Tibial artery (tissue), 4 donors: ENCODE measurements around the gene PPAT.
"Not testable (repeated sequence)": the region's sequence is repeated elsewhere in the genome, so short reads cannot be mapped to it uniquely, and the experiment has no call there.

ENCODE experiments used
- DNase-seq, 2 donors: peaks; one replicate each; pipeline ENCODE4 v3.0.0-alpha.2; 2019
- H3K27ac ChIP-seq, 2 donors: fragments of 200-600 bp; sonication (generic) in 1 of 2; 1 replicate in 1 of 2; 2 replicates in 1 of 2; pipeline ENCODE4 v1.5.1; 2018 to 2019; ENCODE audit warnings: mild to moderate bottlenecking in 1 of 2
- H3K27me3 ChIP-seq, 2 donors: fragments of 200-600 bp; sonication (generic) in 1 of 2; one replicate each; pipeline versions ENCODE4 v1.5.1 to v1.6.0; 2016 to 2019
- H3K36me3 ChIP-seq, 3 donors: fragments of 200-600 bp; sonication (generic) in 2 of 3; one replicate each; pipeline ENCODE4 v1.5.1; 2016 to 2019; ENCODE audit warnings: mild to moderate bottlenecking in 2 of 3
- H3K4me1 ChIP-seq, 4 donors: fragments of 200-600 bp; sonication (generic) in 2 of 4; 1 replicate in 3 of 4; 2 replicates in 1 of 4; pipeline ENCODE4 v1.5.1; 2016 to 2019
- H3K4me3 ChIP-seq, 2 donors: fragments of 200-600 bp; sonication (generic) in 1 of 2; 1 replicate in 1 of 2; 2 replicates in 1 of 2; pipeline ENCODE4 v1.5.1; 2018 to 2019; ENCODE audit warnings: mild to moderate bottlenecking in 2 of 2
- H3K9me3 ChIP-seq, 3 donors: fragments of 200-600 bp; sonication (generic) in 1 of 3; one replicate each; pipeline ENCODE4 v1.5.1; 2016 to 2019
- intact Hi-C: fragments of 100-400 bp; cut with DNase I; formaldehyde crosslinking; loops from one replicate; pipeline ENCODE4 v1.15.0; 2023; ENCODE audit warnings: low total_unique reads
- TF ChIP-seq, protein P1 (sequence below), 2 experiments: fragments of 200-600 bp in 1 of 2; fragments of 450-650 bp in 1 of 2; IDR thresholded peaks; one replicate each; pipeline ENCODE4 v1.5.1; 2017 to 2019; ENCODE audit warnings: antibody characterized with exemption in 2 of 2, mild to moderate bottlenecking in 1 of 2, moderate library complexity in 1 of 2

The PPAT gene

DNA sequence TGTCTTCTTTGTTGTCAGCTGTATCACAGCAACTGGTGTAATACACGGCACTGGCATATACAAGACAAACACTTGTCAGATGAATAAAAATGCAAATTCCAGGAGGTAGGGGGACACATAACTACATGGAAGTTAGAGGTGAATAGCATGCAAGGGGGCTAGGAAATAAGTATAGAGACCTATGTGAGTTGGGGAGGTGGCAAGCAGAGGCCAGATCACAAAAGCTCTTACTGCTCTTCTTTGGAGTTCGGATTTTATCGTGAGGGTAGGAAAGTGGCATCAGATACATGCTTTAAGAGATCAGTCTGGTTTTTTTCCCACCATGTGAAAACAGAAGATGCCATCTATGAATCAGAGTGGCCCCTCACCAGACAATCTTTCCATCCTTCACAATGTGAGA is 29.2 kb upstream of the PPAT start:
- Histone ChIP-seq H3K36me3 (peaks cover 13 to 34% (median 26%) of the 10 kb centered on the region in 3 donors), H3K9me3 (no peaks in the 10 kb centered on the region), H3K4me1 (peaks cover 0 to 40% (median 24%) of the 10 kb centered on the region in 4 donors), H3K27me3 (no peaks in the 10 kb centered on the region), H3K4me3 (no peak overlapping the region), H3K27ac (no peak overlapping the region)
- intact Hi-C loops: loop anchor here (10.0 kb wide), 1 partner anchor 50 kb away; no protein-coding TSS in a partner anchor
- TF ChIP-seq, protein P1, sequence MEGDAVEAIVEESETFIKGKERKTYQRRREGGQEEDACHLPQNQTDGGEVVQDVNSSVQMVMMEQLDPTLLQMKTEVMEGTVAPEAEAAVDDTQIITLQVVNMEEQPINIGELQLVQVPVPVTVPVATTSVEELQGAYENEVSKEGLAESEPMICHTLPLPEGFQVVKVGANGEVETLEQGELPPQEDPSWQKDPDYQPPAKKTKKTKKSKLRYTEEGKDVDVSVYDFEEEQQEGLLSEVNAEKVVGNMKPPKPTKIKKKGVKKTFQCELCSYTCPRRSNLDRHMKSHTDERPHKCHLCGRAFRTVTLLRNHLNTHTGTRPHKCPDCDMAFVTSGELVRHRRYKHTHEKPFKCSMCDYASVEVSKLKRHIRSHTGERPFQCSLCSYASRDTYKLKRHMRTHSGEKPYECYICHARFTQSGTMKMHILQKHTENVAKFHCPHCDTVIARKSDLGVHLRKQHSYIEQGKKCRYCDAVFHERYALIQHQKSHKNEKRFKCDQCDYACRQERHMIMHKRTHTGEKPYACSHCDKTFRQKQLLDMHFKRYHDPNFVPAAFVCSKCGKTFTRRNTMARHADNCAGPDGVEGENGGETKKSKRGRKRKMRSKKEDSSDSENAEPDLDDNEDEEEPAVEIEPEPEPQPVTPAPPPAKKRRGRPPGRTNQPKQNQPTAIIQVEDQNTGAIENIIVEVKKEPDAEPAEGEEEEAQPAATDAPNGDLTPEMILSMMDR (IDR thresholded peaks at IDR 0.05): no peak
- no peak for DNase-seq

DNA sequence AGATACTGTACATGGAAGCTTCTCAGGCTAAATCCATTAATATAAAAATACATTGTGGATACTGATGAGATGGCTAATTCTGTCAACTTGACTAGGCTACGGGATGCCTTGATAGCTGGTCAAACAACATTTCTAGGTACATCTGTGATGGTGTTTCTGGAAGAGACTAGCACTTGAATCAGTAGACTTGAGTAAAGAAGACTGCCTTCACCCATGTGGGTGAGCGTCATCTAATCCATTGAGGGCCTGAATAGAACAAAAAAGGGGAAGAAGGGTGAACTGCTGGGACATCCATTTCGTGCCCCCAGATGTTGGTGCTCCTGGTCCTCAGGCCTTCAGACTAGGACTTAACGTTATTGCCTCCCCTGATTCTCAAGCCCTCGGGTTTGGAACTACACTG is 28.3 kb upstream of the PPAT start:
- H3K27me3 ChIP-seq: no peaks in the 10 kb centered on the region
- peaks cover 13 to 40% (median 29%) of the 10 kb centered on the region in 3 donors for H3K36me3 ChIP-seq
- no peak for DNase-seq
- TF ChIP-seq, protein P1 (IDR thresholded peaks at IDR 0.05): no peak
- no peaks in the 10 kb centered on the region for H3K9me3 ChIP-seq
- H3K27ac ChIP-seq: no peak overlapping the region
- intact Hi-C loops: loop anchor here (10.0 kb wide), 1 partner anchor 49 kb away; no protein-coding TSS in a partner anchor
- peaks cover 0 to 33% (median 19%) of the 10 kb centered on the region in 4 donors for H3K4me1 ChIP-seq
- no peak overlapping the region for H3K4me3 ChIP-seq

DNA sequence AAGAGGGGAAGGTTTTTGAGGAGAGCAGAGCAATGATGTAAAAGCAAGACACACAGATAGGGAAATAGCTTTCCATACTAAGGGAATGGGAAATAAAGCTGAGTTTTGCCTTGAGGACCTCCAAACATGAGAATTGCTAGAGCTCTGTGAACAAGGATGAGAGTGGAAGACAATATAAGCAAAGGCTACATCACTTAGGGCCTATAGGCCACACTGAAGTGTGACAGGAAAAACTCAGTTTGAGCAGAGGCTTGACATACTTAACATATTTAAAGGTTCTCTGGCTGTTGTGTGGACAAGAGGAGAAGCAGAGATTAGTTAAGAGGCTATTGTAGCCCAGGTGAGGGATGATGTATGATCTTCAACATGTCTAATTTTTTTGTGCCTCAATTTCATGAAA is 26.7 kb upstream of the PPAT start:
- no peak overlapping the region for H3K27ac ChIP-seq
- no peaks in the 10 kb centered on the region for H3K9me3 ChIP-seq
- no peak overlapping the region for H3K4me3 ChIP-seq
- no peaks in the 10 kb centered on the region for H3K27me3 ChIP-seq
- intact Hi-C loops: loop anchor here (10.0 kb wide), 1 partner anchor 47 kb away; no protein-coding TSS in a partner anchor
- peaks cover 13 to 54% (median 29%) of the 10 kb centered on the region in 3 donors for H3K36me3 ChIP-seq
- TF ChIP-seq, protein P1 (IDR thresholded peaks at IDR 0.05): no peak
- no peak for DNase-seq
- peaks cover 0 to 28% (median 15%) of the 10 kb centered on the region in 4 donors for H3K4me1 ChIP-seq

DNA sequence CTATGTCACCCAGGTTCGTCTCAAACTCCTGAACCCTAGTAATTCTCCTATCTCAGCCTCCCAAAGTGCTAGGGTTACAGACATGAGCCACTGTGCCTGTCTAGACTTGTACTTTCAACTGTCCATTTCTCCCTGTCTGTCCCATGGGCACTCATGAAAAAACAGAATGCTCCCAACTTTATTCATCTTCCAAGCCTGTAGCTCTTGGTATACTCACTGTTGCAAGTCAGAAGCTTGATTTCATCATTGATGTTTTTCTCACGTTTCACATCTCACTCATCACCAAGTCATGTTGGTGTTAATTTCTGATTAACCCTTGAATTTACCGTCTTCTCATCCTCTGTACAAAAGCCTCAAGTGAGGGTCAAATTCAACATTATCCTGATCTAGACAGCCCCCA is 24.7 kb upstream of the PPAT start:
- TF ChIP-seq, protein P1 (IDR thresholded peaks at IDR 0.05): no peak
- no peaks in the 10 kb centered on the region for H3K9me3 ChIP-seq
- no peak overlapping the region for H3K27ac ChIP-seq
- no peak overlapping the region for H3K4me3 ChIP-seq
- H3K4me1 ChIP-seq: peaks cover 0 to 13% (median 3%) of the 10 kb centered on the region in 4 donors
- no peaks in the 10 kb centered on the region for H3K27me3 ChIP-seq
- no peak for DNase-seq
- intact Hi-C loops: loop anchor here (10.0 kb wide), 1 partner anchor 45 kb away; no protein-coding TSS in a partner anchor
- peaks cover 13 to 68% (median 34%) of the 10 kb centered on the region in 3 donors for H3K36me3 ChIP-seq

DNA sequence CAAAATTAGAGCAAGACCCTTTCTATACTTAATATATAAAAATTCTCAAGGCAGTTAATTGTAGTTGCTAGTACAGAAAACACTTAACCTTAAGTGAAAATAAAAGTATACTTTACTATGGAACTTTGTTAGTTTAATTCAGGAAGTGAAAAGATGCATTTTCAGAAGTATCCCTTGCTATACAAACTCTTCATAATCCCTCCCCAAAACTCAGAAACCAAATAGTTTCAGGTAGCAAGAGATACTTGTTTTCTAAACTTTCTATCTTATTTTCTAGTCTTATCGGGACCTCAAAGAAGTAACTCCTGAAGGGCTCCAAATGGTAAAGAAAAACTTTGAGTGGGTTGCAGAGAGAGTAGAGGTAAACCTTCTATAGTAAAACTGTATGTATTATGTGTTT is 14.9 kb upstream of the PPAT start:
- TF ChIP-seq, protein P1 (IDR thresholded peaks at IDR 0.05): no peak
- DNase-seq: no peak
- no peaks in the 10 kb centered on the region for H3K9me3 ChIP-seq
- H3K27me3 ChIP-seq: no peaks in the 10 kb centered on the region
- intact Hi-C loops: no loop called here
- peaks cover 14 to 66% (median 33%) of the 10 kb centered on the region in 3 donors for H3K36me3 ChIP-seq
- no peak overlapping the region for H3K27ac ChIP-seq
- no peak overlapping the region for H3K4me3 ChIP-seq
- no peaks in the 10 kb centered on the region for H3K4me1 ChIP-seq

DNA sequence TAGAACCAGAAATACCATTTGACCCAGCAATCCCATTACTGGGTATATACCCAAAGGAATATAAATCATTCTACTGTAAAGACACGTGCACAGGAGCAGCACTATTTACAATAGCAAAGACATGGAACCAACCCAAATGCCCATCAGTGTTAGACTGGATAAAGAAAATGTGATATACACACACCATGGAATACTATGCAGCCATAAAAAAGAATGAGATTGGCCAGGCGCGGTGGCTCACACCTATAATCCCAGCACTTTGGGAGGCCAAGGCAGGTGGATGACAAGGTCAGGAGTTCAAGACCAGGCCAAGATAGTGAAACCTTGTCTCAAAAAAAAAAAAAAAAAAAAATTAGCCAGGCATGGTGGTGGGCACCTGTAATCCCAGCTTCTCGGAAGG is 14.1 kb upstream of the PPAT start:
- H3K9me3 ChIP-seq, H3K27me3 ChIP-seq, DNase-seq, H3K4me3 ChIP-seq, H3K27ac ChIP-seq, H3K4me1 ChIP-seq, intact Hi-C loops: not testable (repeated sequence)
- peaks cover 14 to 59% (median 33%) of the 10 kb centered on the region in 3 donors for H3K36me3 ChIP-seq
